Ascending aorta (tissue), 2 donors: ENCODE measurements around the gene SOX15. TPM values are rescaled to one million over a fixed set of nuclear protein-coding genes. Genes with fewer than 3 reads are reported as not detected.
A peak's percentile ranks its signal among the peaks of the same experiment; 100 is the strongest.
"Not testable (repeated sequence)": the region's sequence is repeated elsewhere in the genome, so short reads cannot be mapped to it uniquely, and the experiment has no call there.

Experiments
- DNase-seq, 2 donors: peaks; one replicate each; pipeline ENCODE4 v3.0.0-alpha.2; 2019; ENCODE audit warnings: low spot score in 2 of 2
- H3K27ac ChIP-seq, 2 donors: fragments of 200-600 bp; sonication (generic); one replicate each; pipeline ENCODE4 v1.5.1; 2016 to 2017; ENCODE audit warnings: mild to moderate bottlenecking in 1 of 2
- H3K27me3 ChIP-seq: fragments of 200-600 bp; sonication (generic); one replicate; pipeline ENCODE4 v1.5.1; 2017
- H3K36me3 ChIP-seq, 2 donors: fragments of 200-600 bp; sonication (generic); one replicate each; pipeline ENCODE4 v1.5.1; 2016
- H3K4me1 ChIP-seq, 2 donors: fragments of 200-600 bp; sonication (generic); one replicate each; pipeline ENCODE4 v1.5.1; 2016 to 2017; ENCODE audit warnings: mild to moderate bottlenecking in 1 of 2
- H3K4me3 ChIP-seq, 2 donors: fragments of 200-600 bp; sonication (generic); one replicate each; pipeline ENCODE4 v1.5.1; 2016 to 2017; ENCODE audit warnings: mild to moderate bottlenecking in 1 of 2
- H3K9me3 ChIP-seq, 2 donors: fragments of 200-600 bp; sonication (generic); one replicate each; pipeline ENCODE4 v1.5.1; 2016
- CTCF ChIP-seq, 3 experiments: fragments of 200-600 bp in 2 of 3; fragments of 450-650 bp in 1 of 3; sonication (generic) in 2 of 3; IDR thresholded peaks; one replicate each; pipeline ENCODE4 v1.5.1; 2016 to 2019; ENCODE audit warnings: antibody characterized with exemption in 3 of 3, mild to moderate bottlenecking in 1 of 3, moderate library complexity in 1 of 3
- intact Hi-C: fragments of 100-400 bp; cut with DNase I; formaldehyde crosslinking; loops from one replicate; pipeline ENCODE4 v1.15.1; 2023
- total RNA-seq: library from RNA; depleted of rRNA; stranded (reverse); fragments of >200 nt; gene quantifications from one replicate; pipeline ENCODE4 v1.1.0, GENCODE V29; 2016

SOX15 gene
- total RNA-seq, 1 donor from 2014 or later = not detected

DNA sequence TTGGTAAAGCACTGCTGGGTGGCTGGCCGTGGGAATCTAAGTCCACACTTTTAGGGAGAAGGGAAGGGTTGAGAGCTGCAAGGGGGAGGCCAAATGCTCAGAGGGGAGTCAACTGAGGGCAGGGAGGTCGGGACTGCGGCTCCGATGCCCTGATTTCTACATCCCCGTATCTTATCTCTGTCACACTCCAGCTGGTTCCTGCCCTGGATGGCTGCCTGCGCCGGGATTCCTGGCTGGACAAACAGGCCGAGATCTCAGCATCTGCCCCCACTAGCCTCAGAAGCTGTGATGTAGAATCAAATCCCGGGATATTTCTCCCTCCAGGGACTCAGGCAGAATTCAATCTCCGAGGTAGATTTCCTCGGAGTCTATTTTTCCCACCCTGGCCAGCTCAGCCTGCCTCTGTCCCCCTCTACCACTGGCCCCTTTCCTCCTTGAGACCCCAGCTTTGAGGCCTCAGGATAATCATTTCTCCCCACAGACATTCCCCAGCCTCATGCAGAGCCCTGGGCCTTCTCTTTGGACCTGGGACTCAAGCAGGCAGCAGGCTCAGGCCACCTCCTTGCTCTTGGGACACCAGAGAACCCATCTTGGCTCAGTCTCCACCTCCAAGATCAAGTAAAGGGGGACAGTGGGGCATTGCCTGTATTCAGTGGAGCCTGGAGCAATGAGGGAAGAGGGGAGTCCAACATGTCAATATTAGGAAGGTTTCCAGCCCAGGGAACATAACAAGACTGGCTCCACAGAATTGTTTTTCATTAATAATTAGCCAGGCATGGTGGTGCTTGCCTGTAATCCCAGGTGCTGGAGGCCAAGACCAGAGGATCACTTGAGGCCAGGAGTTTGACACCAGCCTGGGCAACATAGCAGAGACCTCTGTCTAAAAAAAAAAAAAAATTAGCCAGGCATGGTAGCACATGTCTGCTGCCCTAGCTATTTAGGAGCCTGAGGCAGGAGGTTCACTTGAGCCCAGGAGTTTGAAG lies 41.8 kb upstream of the SOX15 start:
- Histone ChIP-seq H3K4me3 (no peak overlapping the region), H3K4me1 (peaks cover 0 to 4% of the 10 kb centered on the region in 2 donors), H3K9me3 (no peaks in the 10 kb centered on the region), H3K27me3 (no peaks in the 10 kb centered on the region), H3K36me3 (no peaks in the 10 kb centered on the region), H3K27ac (no peak overlapping the region)
- DNase-seq = no peak
- intact Hi-C loops = no loop called here
- no peak for TF ChIP-seq CTCF (IDR thresholded peaks at IDR 0.05)

DNA sequence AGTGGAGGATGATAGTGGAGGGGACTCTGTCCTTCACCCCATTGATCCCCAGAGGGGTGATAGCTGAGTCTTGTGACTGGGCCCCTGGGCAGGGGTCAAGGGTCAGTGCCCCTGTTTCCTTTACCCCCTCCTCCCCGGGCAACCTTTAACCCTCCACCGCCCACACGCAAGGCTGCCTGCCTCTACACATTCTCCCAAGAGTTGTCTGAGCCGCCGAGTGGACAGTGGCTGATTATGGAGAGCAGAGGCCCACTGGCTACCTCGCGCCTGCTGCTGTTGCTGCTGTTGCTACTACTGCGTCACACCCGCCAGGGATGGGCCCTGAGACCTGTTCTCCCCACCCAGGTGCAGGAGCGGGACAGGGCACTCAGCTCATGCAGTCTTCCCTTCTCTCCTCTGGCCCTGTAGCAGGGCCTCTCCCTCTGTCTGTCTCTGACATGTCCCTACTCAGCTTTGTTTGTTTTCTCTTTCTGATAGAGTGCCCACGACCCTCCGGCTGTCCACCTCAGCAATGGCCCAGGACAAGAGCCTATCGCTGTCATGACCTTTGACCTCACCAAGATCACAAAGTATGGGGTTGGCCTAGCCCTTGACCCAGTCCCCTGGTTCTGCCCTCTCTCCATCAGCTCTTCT lies 40.2 kb upstream of the SOX15 start, which contains the start of gene SHBG:
SHBG (plus strand) TSS at position 197 of the 633 bp plus-strand sequence; CDS start at position 235, 38 bp downstream.
- H3K9me3 ChIP-seq = no peaks in the 10 kb centered on the region
- H3K27ac ChIP-seq = no peak within 1 kb of the TSS
- no peak within 1 kb of the TSS for H3K4me3 ChIP-seq
- intact Hi-C loops = no loop called here
- H3K36me3 ChIP-seq = no peaks in the 10 kb centered on the region
- no peak for TF ChIP-seq CTCF (IDR thresholded peaks at IDR 0.05)
- no peaks in the 10 kb centered on the region for H3K27me3 ChIP-seq
- peaks cover 0 to 4% of the 10 kb centered on the region in 2 donors for H3K4me1 ChIP-seq
- no peak for DNase-seq

DNA sequence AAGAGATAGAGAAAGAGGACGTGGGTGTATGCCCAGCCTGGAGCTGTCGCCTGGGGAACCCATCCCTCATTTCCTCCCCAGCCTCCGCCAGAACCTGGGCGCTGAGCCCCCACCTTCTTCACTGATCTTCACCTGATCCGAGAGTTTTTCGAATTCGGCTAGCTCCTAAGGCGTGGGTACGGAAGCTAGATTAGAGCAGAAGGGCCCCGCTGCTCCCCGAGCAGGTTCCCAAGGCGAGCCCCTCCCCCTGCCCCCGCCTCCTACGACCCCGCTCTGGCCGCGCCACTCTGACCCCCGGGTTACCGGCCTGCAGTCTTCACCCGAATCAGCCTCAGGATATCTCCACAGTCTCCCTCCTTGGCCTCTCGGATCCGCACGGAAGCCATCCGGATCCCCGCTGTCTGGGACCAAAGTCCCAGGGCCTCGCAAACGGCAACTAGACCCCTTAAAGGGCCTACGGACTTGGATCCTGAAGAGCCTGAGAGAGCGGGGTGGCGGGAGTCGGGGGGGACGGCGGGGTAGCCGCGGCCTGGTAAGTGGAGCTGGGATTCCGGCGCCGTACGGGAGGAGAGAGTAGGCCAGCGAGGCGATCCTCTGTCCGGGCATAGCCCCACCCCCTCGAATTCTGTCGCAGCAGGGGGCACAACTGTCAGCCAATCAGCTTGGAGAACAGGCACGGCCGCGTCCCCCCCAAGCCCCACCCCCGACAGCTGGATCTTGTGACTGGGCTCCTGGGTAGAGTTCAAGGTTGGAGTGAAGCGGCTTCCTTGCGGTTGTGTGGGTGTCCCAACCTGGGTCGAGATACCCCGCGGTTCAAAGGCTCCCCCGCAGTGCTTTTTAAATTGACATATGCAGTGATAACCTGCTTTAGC lies 37.6 kb upstream of the SOX15 start, which contains the start of gene SAT2:
SAT2 (minus strand) TSS at position 572 of the 872 bp plus-strand sequence; CDS start at position 386, 186 bp downstream.
- Histone ChIP-seq H3K4me3 (peak within 1 kb of the TSS; percentile 70 to 76), H3K4me1 (peaks cover 0 to 4% of the 10 kb centered on the region in 2 donors), H3K27ac (peak within 1 kb of the TSS; percentile 82 to 83), H3K27me3 (no peaks in the 10 kb centered on the region), H3K36me3 (no peaks in the 10 kb centered on the region), H3K9me3 (no peaks in the 10 kb centered on the region)
- intact Hi-C loops = loop anchor here (1.0 to 2.0 kb wide), 2 partner anchors 12 to 61 kb away; partner anchors contain the start of gene WRAP53
- peak; percentile 80 to 96 for DNase-seq
- TF ChIP-seq CTCF (IDR thresholded peaks at IDR 0.05) = no peak

DNA sequence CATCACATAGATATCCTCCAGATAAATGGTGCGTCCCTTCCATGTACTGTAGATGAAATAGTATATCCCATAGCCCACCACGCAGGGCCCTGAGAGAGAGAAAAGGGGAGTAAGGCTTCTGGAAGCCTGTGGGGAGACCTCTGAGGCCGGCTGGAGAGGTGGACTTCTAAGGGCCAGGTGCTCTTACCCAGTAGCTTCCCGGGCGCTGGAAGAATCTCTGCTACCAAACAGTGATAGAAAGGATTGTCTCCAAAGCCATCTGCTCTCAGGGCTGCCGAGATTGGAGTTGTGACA lies 37.0 kb upstream of the SOX15 start:
- no peak for TF ChIP-seq CTCF (IDR thresholded peaks at IDR 0.05)
- peak overlapping the region; percentile 70 to 76 for H3K4me3 ChIP-seq
- DNase-seq = no peak
- intact Hi-C loops = loop anchor here (1.0 to 2.0 kb wide), 2 partner anchors 12 to 62 kb away; partner anchors contain the start of gene WRAP53
- peak overlapping the region; percentile 82 to 83 for H3K27ac ChIP-seq
- H3K4me1 ChIP-seq = peaks cover 0 to 4% of the 10 kb centered on the region in 2 donors
- H3K9me3 ChIP-seq = no peaks in the 10 kb centered on the region
- no peaks in the 10 kb centered on the region for H3K27me3 ChIP-seq
- H3K36me3 ChIP-seq = no peaks in the 10 kb centered on the region

- Histone ChIP-seq H3K27ac (no peak overlapping the region), H3K36me3 (no peaks in the 10 kb centered on the region), H3K4me1 (peaks cover 0 to 4% of the 10 kb centered on the region in 2 donors), H3K27me3 (no peaks in the 10 kb centered on the region), H3K4me3 (no peak overlapping the region), H3K9me3 (no peaks in the 10 kb centered on the region)
- TF ChIP-seq CTCF (IDR thresholded peaks at IDR 0.05) = no peak
- intact Hi-C loops = loop anchor here (2.0 kb wide), 1 partner anchor 62 kb away; the partner anchor contains the start of gene WRAP53
- DNase-seq = no peak
Observed at GRCh38 chr17:7626307-7626706, 36.4 kb upstream of the SOX15 start.

DNA sequence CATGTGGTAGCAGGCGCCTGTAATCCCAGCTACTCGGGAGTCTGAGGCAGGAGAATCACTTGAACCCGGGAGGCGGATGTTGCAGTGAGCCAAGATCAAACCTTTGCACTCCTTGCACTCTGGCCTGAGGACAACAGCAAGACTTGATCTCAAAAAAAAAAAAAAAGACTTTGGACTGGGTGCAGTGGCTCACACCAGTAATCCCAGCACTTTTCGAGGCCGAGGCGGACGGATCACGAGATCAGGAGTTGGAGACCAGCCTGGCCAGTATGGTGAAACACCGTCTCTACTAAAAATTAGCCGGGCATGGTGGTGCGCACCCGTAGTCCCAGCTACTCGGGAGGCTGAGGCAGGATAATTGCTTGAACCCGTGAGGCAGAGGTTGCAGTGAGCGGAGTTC lies 35.9 kb upstream of the SOX15 start:
- H3K36me3 ChIP-seq, DNase-seq, H3K9me3 ChIP-seq, H3K4me3 ChIP-seq, H3K27ac ChIP-seq, H3K27me3 ChIP-seq, H3K4me1 ChIP-seq: not testable (repeated sequence)
- intact Hi-C loops = loop anchor here (2.0 kb wide), 1 partner anchor 63 kb away; the partner anchor contains the start of gene WRAP53
